OCI-LY3 (cell line): ENCODE data around the gene NOP56.

Source experiments
- CTCF ChIP-seq: fragments of 200-600, 300-600 bp; sonication (generic); IDR thresholded peaks from 2 replicates; pipeline ENCODE4 v1.5.1; 2014; ENCODE audit warnings: antibody characterized with exemption, low read length, low read depth
- EZH2phosphoT487 ChIP-seq: fragments of 200-600 bp; shearing (Covaris generic); IDR thresholded peaks from 2 replicates; pipeline ENCODE4 v1.6.1; 2018; ENCODE audit warnings: antibody characterized with exemption, mixed run types, low read depth

DNA sequence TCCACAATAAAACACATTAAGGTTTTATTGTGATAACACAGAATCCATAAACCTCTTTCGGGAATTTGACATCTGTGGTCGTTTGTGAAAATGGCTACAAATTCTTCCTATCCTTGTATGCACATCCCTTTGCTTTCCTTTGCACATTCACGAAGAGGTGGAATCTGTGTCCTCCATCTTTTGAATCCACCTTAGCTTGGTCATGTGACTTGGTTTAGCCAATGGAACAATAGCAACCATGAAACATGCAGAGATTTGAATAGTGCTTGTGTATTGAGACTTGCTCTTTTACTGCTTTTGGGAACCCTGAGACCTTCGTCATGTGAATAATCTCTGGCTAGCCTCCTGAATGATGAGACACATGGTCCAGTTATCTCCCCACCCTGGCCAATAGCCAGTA is 49.7 kb upstream of the NOP56 start:
- no peak for TF ChIP-seq CTCF
- TF ChIP-seq EZH2phosphoT487, result no peak
